ENCODE measurements around the gene EPN2.

Gene EPN2

DNA sequence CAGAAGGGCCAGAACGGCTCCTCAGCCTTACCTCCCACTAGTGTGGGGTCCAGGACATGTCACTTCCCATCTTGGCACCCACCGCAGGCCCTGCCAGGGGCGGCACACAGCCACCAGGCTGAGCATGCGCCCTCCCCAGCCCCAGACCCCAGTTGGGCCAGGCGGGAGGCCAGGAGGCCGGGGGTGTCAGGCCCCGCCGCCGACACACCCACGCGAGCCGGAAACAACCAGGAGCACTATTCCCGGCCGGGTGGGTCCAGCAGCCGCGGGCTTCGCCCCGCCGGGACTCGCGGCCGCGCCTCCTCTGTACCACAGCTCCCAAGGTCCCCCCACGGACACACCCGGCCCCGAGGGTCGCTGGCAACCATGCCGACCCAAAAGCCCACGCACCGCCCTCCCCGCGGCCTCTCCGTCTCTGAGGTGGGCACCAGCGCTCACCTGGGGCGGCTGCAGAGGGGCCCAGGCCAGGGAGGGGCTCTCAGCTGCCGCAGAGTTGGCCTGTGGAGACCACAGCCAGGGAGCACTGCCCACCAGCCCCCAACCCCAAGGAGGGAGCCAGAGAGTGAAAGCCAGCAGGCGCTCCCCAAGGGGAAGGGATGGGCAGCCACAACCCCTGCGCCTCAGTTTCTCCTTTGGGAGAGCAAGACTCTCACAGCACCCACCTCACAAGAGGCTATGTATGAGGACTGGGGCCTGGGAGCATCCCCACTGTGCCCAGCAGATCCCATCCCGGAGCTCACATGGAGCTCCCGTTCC is 107.3 kb downstream of the EPN2 start:
- TF ChIP-seq, protein P1, sequence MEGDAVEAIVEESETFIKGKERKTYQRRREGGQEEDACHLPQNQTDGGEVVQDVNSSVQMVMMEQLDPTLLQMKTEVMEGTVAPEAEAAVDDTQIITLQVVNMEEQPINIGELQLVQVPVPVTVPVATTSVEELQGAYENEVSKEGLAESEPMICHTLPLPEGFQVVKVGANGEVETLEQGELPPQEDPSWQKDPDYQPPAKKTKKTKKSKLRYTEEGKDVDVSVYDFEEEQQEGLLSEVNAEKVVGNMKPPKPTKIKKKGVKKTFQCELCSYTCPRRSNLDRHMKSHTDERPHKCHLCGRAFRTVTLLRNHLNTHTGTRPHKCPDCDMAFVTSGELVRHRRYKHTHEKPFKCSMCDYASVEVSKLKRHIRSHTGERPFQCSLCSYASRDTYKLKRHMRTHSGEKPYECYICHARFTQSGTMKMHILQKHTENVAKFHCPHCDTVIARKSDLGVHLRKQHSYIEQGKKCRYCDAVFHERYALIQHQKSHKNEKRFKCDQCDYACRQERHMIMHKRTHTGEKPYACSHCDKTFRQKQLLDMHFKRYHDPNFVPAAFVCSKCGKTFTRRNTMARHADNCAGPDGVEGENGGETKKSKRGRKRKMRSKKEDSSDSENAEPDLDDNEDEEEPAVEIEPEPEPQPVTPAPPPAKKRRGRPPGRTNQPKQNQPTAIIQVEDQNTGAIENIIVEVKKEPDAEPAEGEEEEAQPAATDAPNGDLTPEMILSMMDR (IDR thresholded peaks at IDR 0.05; ENCODE audit: insufficient read depth, low read depth, low read length, missing control alignments): no peak
- no peak for DNase-seq (ENCODE audit: low read depth)
- no peak overlapping the region for H3K4me3 ChIP-seq (ENCODE audit: low read length)

DNA sequence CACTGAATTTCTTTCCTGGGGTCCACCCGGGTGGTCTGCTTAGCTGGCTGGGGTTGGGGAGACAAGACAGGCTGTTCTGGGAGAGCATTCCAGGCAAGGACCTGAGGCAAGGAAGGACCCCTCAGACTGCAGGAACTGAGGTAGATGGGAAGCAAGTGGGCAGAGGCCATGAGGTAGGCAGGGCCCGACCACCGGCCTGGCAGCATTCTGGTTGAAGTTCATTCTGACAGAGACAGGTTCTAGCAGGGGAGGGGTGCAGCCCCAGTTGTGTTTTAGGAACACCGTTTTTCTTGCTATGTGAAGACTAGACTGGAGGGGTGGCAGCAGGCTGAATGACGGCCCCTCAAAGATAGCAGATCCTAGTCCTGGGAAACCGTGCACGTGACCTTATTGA is 107.9 kb downstream of the EPN2 start:
- TF ChIP-seq, protein P1 (IDR thresholded peaks at IDR 0.05; ENCODE audit: insufficient read depth, low read depth, low read length, missing control alignments): no peak
- no peak for DNase-seq (ENCODE audit: low read depth)
- H3K4me3 ChIP-seq (ENCODE audit: low read length): no peak overlapping the region

DNA sequence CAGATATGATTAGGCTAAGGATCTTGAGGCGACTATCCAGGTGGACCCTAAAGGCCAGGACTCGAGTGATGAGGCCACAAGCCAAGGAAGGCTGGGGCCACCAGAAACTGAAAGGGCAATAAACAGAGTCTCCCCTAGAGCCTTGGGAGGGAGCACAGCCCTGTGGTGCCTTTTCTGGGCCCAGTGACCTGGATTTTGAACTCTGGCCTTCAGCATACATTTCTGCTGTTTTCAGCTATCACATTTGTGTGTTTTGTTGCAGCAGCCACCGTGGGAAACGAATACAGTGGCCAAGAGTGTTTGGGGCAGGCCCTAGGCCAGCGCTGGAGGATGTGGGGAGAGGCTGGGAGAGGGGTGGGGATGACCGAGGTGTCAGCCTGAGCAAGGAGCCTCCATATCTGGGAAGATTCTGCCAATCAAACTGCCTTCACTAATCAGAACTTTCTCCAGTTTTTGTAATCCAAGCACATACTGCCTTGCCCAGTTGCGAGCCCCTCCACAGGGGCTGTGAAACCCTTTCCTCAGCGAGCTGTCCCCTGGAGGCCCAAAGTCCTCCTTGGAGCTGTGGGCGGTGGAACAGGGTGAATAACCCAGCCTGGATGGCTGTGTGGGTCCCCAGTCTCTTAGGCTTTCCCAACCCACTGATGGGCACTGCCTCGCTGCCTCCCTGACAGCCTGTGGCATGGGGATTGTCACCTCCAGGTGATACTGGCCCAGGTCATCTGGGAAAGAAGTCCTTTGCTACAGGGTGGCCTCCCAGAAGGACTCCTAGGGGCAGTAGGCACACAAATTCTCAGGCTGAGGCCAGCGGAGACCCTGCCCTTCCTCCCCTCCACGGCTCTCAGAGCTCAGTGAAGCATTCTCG is 108.6 kb downstream of the EPN2 start:
- no peak overlapping the region for H3K4me3 ChIP-seq (ENCODE audit: low read length)
- TF ChIP-seq, protein P1 (IDR thresholded peaks at IDR 0.05; ENCODE audit: insufficient read depth, low read depth, low read length, missing control alignments): no peak
- DNase-seq (ENCODE audit: low read depth): no peak

DNA sequence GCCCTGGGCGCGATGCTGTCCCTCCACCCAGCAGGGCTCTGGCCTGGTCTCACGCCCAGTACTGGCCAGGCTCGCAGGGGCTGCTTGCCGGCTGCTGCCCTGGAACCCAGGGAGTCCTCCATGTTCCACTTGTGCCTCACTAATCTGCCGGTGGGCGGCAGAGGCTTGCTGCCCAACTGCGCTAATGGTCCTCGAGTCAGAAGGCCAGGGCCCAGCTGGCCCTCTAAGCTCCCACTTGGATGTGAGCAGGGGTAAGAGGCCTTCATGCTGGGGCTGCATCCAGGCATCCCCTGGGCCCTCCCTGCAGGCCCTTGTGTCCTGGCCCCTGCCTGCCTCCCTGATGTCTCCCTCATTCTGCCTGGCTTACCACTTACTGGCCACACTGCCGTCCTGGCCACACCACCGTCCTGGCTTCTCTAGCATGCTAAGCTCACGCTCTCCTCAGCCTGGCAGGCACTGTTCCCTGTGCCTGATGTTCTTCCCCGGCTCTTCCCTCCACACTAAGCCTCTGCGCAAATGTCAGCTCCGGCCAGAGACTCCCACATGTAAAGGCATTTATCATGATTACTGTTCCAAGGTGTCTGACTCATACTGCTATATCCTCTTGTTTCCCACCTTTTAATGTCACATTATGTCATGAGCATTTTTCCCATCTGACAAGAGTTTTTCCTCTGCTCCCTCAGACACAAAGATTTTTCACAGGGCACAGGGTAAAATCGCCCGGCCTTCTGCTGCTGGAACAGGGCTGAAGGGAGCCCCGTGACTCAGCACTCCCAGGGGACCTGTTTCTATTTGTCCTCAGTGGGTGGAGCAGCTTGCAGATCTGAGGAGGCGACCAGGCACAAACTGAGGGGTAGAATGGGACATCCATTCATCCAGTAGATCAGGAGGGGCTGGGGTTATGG is 109.4 kb downstream of the EPN2 start:
- DNase-seq (ENCODE audit: low read depth): peak; percentile 65
- no peak overlapping the region for H3K4me3 ChIP-seq (ENCODE audit: low read length)

DNA sequence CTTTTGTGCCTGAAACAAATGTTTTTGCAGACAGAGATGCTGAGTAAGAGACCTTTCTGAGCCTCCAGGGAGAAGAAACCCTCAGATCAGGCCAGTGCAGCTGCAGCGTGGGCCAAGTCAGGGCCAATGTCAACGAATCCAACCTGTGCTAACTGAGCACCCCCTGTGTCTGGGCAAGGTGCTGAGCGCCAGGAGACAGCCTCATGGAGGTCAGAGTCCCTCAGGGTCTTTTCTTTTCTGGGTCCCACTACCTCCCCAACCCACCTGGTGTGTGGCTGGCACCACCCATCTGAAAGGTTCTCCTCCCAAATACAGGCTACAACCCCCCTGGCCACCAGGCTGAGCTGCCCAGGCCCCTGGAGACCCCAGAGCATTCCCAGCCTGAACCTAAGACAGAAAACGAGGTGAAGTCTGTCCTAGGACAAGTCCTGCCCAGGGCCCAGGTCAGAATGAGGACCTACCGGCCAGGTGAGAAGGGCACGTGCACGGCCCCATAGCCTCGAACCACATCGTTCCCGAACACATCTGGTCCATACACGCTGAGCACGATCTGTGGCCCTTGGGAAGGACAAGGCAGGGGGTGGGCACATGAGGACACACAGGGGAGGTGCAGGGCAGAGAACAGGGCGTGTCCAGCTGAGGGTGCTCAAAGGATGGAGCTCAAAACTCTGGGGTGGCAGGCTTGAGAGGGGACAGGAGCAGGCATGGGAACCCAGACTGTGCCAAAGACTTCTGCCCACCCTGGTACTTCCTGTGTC is 110.3 kb downstream of the EPN2 start:
- TF ChIP-seq, protein P1 (IDR thresholded peaks at IDR 0.05; ENCODE audit: insufficient read depth, low read depth, low read length, missing control alignments): no peak
- H3K4me3 ChIP-seq (ENCODE audit: low read length): no peak overlapping the region
- no peak for DNase-seq (ENCODE audit: low read depth)

More for the DNA sequence above, 109.4 kb downstream of the EPN2 start:
- TF ChIP-seq, protein P1 (IDR thresholded peaks at IDR 0.05; ENCODE audit: insufficient read depth, low read depth, low read length, missing control alignments): no peak
